RWPE2 (cell line): ENCODE measurements around the gene MOB2.
"Not testable (repeated sequence)": the region's sequence is repeated elsewhere in the genome, so short reads cannot be mapped to it uniquely, and the experiment has no call there.

Experiments used
- ATAC-seq: fragments of 200-7000 bp; cut with Tn5 transposase; 3 replicates; pipeline ENCODE4 v1.9.1; 2021; ENCODE audit warnings: low read depth
- DNase-seq: peaks from one replicate; pipeline ENCODE4 v3.0.0-alpha.2; 2020; ENCODE audit warnings: low spot score
- H3K27ac ChIP-seq: fragments of 450-650 bp; 2 replicates; pipeline ENCODE4 v1.5.1; 2017; ENCODE audit warnings: mild to moderate bottlenecking; ENCODE audit not compliant: poor library complexity, severe bottlenecking
- H3K27me3 ChIP-seq: fragments of 250-450 bp; sonication (Bioruptor Pico); 2 replicates; pipeline ENCODE4 v1.5.1; 2021; ENCODE audit warnings: mild to moderate bottlenecking, moderate library complexity; ENCODE audit not compliant: insufficient read depth, poor library complexity, severe bottlenecking
- H3K36me3 ChIP-seq: fragments of 250-450 bp; sonication (Bioruptor Pico); 2 replicates; pipeline ENCODE4 v1.5.1; 2020; ENCODE audit warnings: low read depth, mild to moderate bottlenecking, moderate library complexity
- H3K4me1 ChIP-seq: fragments of 250-450 bp; sonication (Bioruptor Pico); 2 replicates; pipeline ENCODE4 v1.5.1; 2021; ENCODE audit warnings: mild to moderate bottlenecking, moderate library complexity; ENCODE audit not compliant: insufficient read depth, poor library complexity, severe bottlenecking
- H3K4me3 ChIP-seq: fragments of 250-450 bp; sonication (Bioruptor Pico); 2 replicates; pipeline ENCODE4 v1.5.1; 2021; ENCODE audit warnings: mild to moderate bottlenecking, moderate library complexity; ENCODE audit not compliant: severe bottlenecking
- H3K9me3 ChIP-seq: fragments of 250-450 bp; sonication (Bioruptor Pico); 2 replicates; pipeline ENCODE4 v1.5.1; 2021; ENCODE audit warnings: mild to moderate bottlenecking, moderate library complexity; ENCODE audit not compliant: severe bottlenecking
- CTCF ChIP-seq: fragments of 450-650 bp; IDR thresholded peaks from one replicate; pipeline ENCODE4 v1.5.1; 2017; ENCODE audit warnings: mild to moderate bottlenecking, moderate library complexity; ENCODE audit not compliant: poor library complexity, severe bottlenecking

Gene MOB2

GRCh38 chr11:1425439-1425838 lies 61.1 kb downstream of the MOB2 start:
- H3K4me1 ChIP-seq = no peaks in the 10 kb centered on the region
- no peaks in the 10 kb centered on the region for H3K36me3 ChIP-seq
- DNase-seq (no peak), ATAC-seq (no peak)
- no peaks in the 10 kb centered on the region for H3K27me3 ChIP-seq
- H3K9me3 ChIP-seq = no peaks in the 10 kb centered on the region
- H3K4me3 ChIP-seq = no peak overlapping the region
- TF ChIP-seq CTCF = no peak
- H3K27ac ChIP-seq = no peak overlapping the region

GRCh38 chr11:1425006-1425405 lies 61.6 kb downstream of the MOB2 start:
- ATAC-seq (no peak), DNase-seq (no peak)
- no peak overlapping the region for H3K4me3 ChIP-seq
- no peaks in the 10 kb centered on the region for H3K36me3 ChIP-seq
- H3K4me1 ChIP-seq = no peaks in the 10 kb centered on the region
- no peaks in the 10 kb centered on the region for H3K9me3 ChIP-seq
- no peak for TF ChIP-seq CTCF
- H3K27ac ChIP-seq = no peak overlapping the region
- no peaks in the 10 kb centered on the region for H3K27me3 ChIP-seq

- DNase-seq, H3K4me1 ChIP-seq, H3K27me3 ChIP-seq, H3K36me3 ChIP-seq, H3K27ac ChIP-seq, H3K9me3 ChIP-seq, ATAC-seq, H3K4me3 ChIP-seq: not testable (repeated sequence)
Measured at GRCh38 chr11:1423406-1423805, 63.2 kb downstream of the MOB2 start.

GRCh38 chr11:1422981-1423380 lies 63.6 kb downstream of the MOB2 start:
- peaks cover 2% of the 10 kb centered on the region for H3K9me3 ChIP-seq
- no peaks in the 10 kb centered on the region for H3K27me3 ChIP-seq
- H3K4me1 ChIP-seq = no peaks in the 10 kb centered on the region
- TF ChIP-seq CTCF = no peak
- ATAC-seq (no peak), DNase-seq (no peak)
- no peak overlapping the region for H3K4me3 ChIP-seq
- no peak overlapping the region for H3K27ac ChIP-seq
- no peaks in the 10 kb centered on the region for H3K36me3 ChIP-seq

- TF ChIP-seq CTCF = no peak
- no peaks in the 10 kb centered on the region for H3K36me3 ChIP-seq
- H3K27me3 ChIP-seq = no peaks in the 10 kb centered on the region
- DNase-seq (no peak), ATAC-seq (peak; percentile 43; the same call in 2 of the 3 replicates)
- no peaks in the 10 kb centered on the region for H3K4me1 ChIP-seq
- peaks cover 2% of the 10 kb centered on the region for H3K9me3 ChIP-seq
- no peak overlapping the region for H3K27ac ChIP-seq
- H3K4me3 ChIP-seq = no peak overlapping the region
Measured at GRCh38 chr11:1422481-1422880, 64.1 kb downstream of the MOB2 start.

GRCh38 chr11:1421291-1421690 lies 65.3 kb downstream of the MOB2 start:
- H3K27me3 ChIP-seq = no peaks in the 10 kb centered on the region
- H3K36me3 ChIP-seq = no peaks in the 10 kb centered on the region
- TF ChIP-seq CTCF = no peak
- ATAC-seq (no peak), DNase-seq (no peak)
- peaks cover 9% of the 10 kb centered on the region for H3K9me3 ChIP-seq
- H3K27ac ChIP-seq = no peak overlapping the region
- H3K4me1 ChIP-seq = no peaks in the 10 kb centered on the region
- H3K4me3 ChIP-seq = no peak overlapping the region
